ENCODE results near the gene DCLK2.

GRCh38 chr4:150139297-150139865, 61.1 kb downstream of the DCLK2 start:
- TF ChIP-seq CTCF (tag by site-specific recombination; IDR thresholded peaks at IDR 0.05), result no peak
- no peak for TF ChIP-seq ZNF211 (tag by site-specific recombination; IDR thresholded peaks at IDR 0.05; ENCODE audit: low read depth)
- no peak for TF ChIP-seq ZNF121 (tag by site-specific recombination; IDR thresholded peaks at IDR 0.05)
- no peak for TF ChIP-seq ZNF658 (tag by site-specific recombination; IDR thresholded peaks at IDR 0.05)
- no peak for TF ChIP-seq REST (tag by site-specific recombination; IDR thresholded peaks at IDR 0.05)
